HepG2 (cell line): ENCODE data around the gene MPV17L2. TPM values are rescaled to one million over a fixed set of nuclear protein-coding genes. Genes with fewer than 3 reads are reported as not detected.
A peak's percentile ranks its signal among the peaks of the same experiment; 100 is the strongest.

Experiments
- BCL6 ChIP-seq: IDR thresholded peaks from 2 replicates; pipeline ENCODE4 v1.6.1; 2016; ENCODE audit warnings: missing genetic modification reagents, missing compliant biosample characterization
- CBX5 ChIP-seq: sonication (generic); formaldehyde crosslinking; IDR thresholded peaks from 2 replicates; pipeline ENCODE4 v1.4.0; 2020; ENCODE audit warnings: missing genetic modification reagents, borderline replicate concordance
- ELF1 ChIP-seq: sonication (generic); formaldehyde crosslinking; IDR thresholded peaks from 2 replicates; pipeline ENCODE4 v1.4.0; 2020; ENCODE audit warnings: missing genetic modification reagents
- FOXK1 ChIP-seq: sonication (generic); formaldehyde crosslinking; IDR thresholded peaks from 2 replicates; pipeline ENCODE4 v1.4.0; 2020; ENCODE audit warnings: low read depth, missing genetic modification reagents, borderline replicate concordance
- HDAC6 ChIP-seq: fragments of 200-600 bp; sonication (generic); IDR thresholded peaks from 2 replicates; pipeline ENCODE4 v1.7.0; 2017; ENCODE audit warnings: mild to moderate bottlenecking, antibody characterized with exemption, low read length, low read depth
- HNRNPL ChIP-seq: fragments of 200-400 bp; formaldehyde crosslinking; IDR thresholded peaks from 2 replicates; pipeline ENCODE4 v1.6.1; 2017; ENCODE audit warnings: mild to moderate bottlenecking, low read depth, low read length
- HOXA5 ChIP-seq: sonication (generic); formaldehyde crosslinking; IDR thresholded peaks from 2 replicates; pipeline ENCODE4 v1.4.0; 2020; ENCODE audit warnings: missing genetic modification reagents
- KLF15 ChIP-seq: sonication (generic); formaldehyde crosslinking; IDR thresholded peaks from 2 replicates; pipeline ENCODE4 v1.8.1; 2023; ENCODE audit warnings: borderline replicate concordance, mild to moderate bottlenecking, inconsistent platforms, missing genetic modification reagents, mixed read lengths
- MTA1 ChIP-seq: sonication (generic); formaldehyde crosslinking; IDR thresholded peaks from 2 replicates; pipeline ENCODE4 v1.4.0; 2020; ENCODE audit warnings: missing genetic modification reagents, mild to moderate bottlenecking, borderline replicate concordance
- MTA3 ChIP-seq: sonication (generic); formaldehyde crosslinking; IDR thresholded peaks from 2 replicates; pipeline ENCODE4 v1.4.0; 2020; ENCODE audit warnings: missing genetic modification reagents
- NBN ChIP-seq: fragments of 450-650 bp; conservative IDR thresholded peaks from 2 replicates; pipeline ENCODE4 v1.6.1; 2017
- NFYB ChIP-seq: sonication (generic); formaldehyde crosslinking; IDR thresholded peaks from 2 replicates; pipeline ENCODE4 v1.4.0; 2020; ENCODE audit warnings: missing genetic modification reagents
- PAWR ChIP-seq: sonication (generic); formaldehyde crosslinking; IDR thresholded peaks from 2 replicates; pipeline ENCODE4 v1.4.0; 2020; ENCODE audit warnings: missing genetic modification reagents, mild to moderate bottlenecking, borderline replicate concordance
- RBM39 ChIP-seq: fragments of 200-400 bp; formaldehyde crosslinking; IDR thresholded peaks from one replicate; pipeline ENCODE4 v1.6.1; 2018; ENCODE audit warnings: antibody characterized with exemption, mild to moderate bottlenecking, low read depth, low read length; ENCODE audit not compliant: poor library complexity, severe bottlenecking
- SAP130 ChIP-seq: IDR thresholded peaks from 2 replicates; pipeline ENCODE4 v1.6.1; 2016; ENCODE audit warnings: low read depth
- SP5 ChIP-seq: IDR thresholded peaks from 2 replicates; pipeline ENCODE4 v1.6.1; 2016; ENCODE audit warnings: low read depth, borderline replicate concordance
- SRF ChIP-seq: IDR thresholded peaks from 2 replicates; pipeline ENCODE4 v1.6.1; 2011; ENCODE audit warnings: mild to moderate bottlenecking, low read depth, low read length, moderate library complexity
- TCF12 ChIP-seq, 2 experiments: fragments of 450-650 bp in 1 of 2; sonication (generic) in 1 of 2; formaldehyde crosslinking in 1 of 2; IDR thresholded peaks; 2 replicates each; pipeline versions ENCODE4 v1.6.1 to v1.8.0; 2017 to 2022; ENCODE audit warnings: antibody characterized with exemption in 1 of 2, mild to moderate bottlenecking in 1 of 2, missing genetic modification reagents in 1 of 2, moderate library complexity in 1 of 2
- TEAD2 ChIP-seq: sonication (generic); formaldehyde crosslinking; IDR thresholded peaks from 2 replicates; pipeline ENCODE4 v1.9.0; 2021; ENCODE audit warnings: missing genetic modification reagents
- XRCC5 ChIP-seq: fragments of 200-400 bp; formaldehyde crosslinking; optimal IDR thresholded peaks from 2 replicates; pipeline ENCODE3; 2017; ENCODE audit warnings: mild to moderate bottlenecking, low read length
- ZFY ChIP-seq: sonication (generic); formaldehyde crosslinking; IDR thresholded peaks from 2 replicates; pipeline ENCODE4 v1.4.0; 2020; ENCODE audit warnings: missing genetic modification reagents
- ZNF251 ChIP-seq: sonication (generic); formaldehyde crosslinking; IDR thresholded peaks from 2 replicates; pipeline ENCODE4 v1.9.0; 2021; ENCODE audit warnings: mild to moderate bottlenecking, missing genetic modification reagents
- ZNF33B ChIP-seq: sonication (generic); formaldehyde crosslinking; IDR thresholded peaks from 2 replicates; pipeline ENCODE4 v1.5.1; 2020; ENCODE audit warnings: mild to moderate bottlenecking, missing genetic modification reagents
- ZNF510 ChIP-seq: sonication (generic); formaldehyde crosslinking; IDR thresholded peaks from 2 replicates; pipeline ENCODE4 v1.4.0; 2020; ENCODE audit warnings: low read depth, mild to moderate bottlenecking, missing genetic modification reagents
- polyA plus RNA-seq, 8 experiments: library from polyadenylated mRNA; depleted of rRNA in 3 of 8; stranded (reverse) in 7 of 8; unstranded in 1 of 8; fragments of >200 nt; fragmentation: Illumina TruSeq in 4 of 8; extraction: Trizol in 4 of 8; gene quantifications; 2 replicates each; pipeline versions ENCODE4 v1.2.1 to v1.2.3, GENCODE V29; 2011 to 2016; ENCODE audit warnings: low read depth in 4 of 8, missing spikeins in 1 of 8, mixed read lengths in 1 of 8; ENCODE audit not compliant: insufficient read depth in 1 of 8
- total RNA-seq, 5 experiments: library from RNA; depleted of rRNA; stranded (reverse); fragments of >200 nt; fragmentation: Illumina TruSeq; extraction: Trizol; gene quantifications; 2 replicates each; pipeline ENCODE4 v1.2.3, GENCODE V29; 2016; ENCODE audit warnings: low read depth in 1 of 5
- TF ChIP-seq, protein P1 (sequence below), 2 experiments: fragments of 450-650 bp in 1 of 2; sonication (generic) in 1 of 2; formaldehyde crosslinking; IDR thresholded peaks; 2 replicates each; pipeline versions ENCODE4 v1.5.0 to v1.8.0; 2020 to 2022; ENCODE audit warnings: mild to moderate bottlenecking in 1 of 2, missing genetic modification reagents in 1 of 2
- TF ChIP-seq, protein P2 (sequence below): sonication (generic); formaldehyde crosslinking; IDR thresholded peaks from 2 replicates; pipeline ENCODE4 v1.4.0; 2020; ENCODE audit warnings: mild to moderate bottlenecking, missing genetic modification reagents
- TF ChIP-seq, protein P3 (sequence below): IDR thresholded peaks from 2 replicates; pipeline ENCODE4 v1.6.1; 2016; ENCODE audit warnings: low read depth, control low read depth
- TF ChIP-seq, protein P4 (sequence below): sonication (generic); formaldehyde crosslinking; IDR thresholded peaks from 2 replicates; pipeline ENCODE4 v1.4.0; 2020; ENCODE audit warnings: missing genetic modification reagents, borderline replicate concordance

MPV17L2 gene
- total and polyA plus RNA-seq, 2 of the 13 experiments (the other 11 are each of a cell fraction or from before 2014, with no cell fraction given) = 13.6 to 16.7 TPM

DNA sequence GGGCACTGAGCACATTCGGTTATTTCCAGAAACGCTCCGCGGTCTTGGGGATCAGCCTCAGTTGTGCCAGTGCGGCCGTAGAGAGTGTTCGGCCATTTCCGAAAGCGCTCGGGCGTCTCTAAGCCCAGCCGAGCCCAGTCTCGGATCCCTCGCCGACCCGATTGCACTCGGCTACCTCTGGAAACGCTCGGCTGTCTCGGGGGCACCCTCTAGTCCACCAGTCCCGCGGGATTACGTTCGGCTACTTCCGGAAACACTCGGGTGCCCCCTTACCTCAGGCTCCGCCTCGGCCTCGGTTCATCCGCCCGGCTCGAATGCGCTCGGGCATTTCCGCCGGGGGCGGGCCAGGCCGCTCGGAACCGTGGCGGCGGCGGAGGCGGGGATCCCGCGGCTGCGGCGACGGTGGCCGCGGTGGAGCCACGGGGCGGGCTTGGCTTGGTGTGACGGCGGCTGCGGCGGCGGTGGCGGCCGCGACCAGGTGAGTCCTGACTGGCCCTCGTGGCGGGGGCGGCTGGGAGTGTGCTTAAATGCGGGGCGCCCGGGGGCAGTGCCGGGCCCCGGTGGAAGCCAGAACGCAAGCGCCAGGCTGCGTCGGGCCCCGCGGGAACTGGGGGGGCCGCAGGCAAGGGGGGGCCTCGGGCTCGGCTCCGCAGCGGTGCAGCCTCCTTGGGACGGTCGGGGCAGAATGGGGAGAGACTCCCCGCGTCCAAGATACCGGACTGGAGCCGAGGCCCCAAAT lies 40.0 kb upstream of the MPV17L2 start, which contains the start of gene PIK3R2 (continued):
- no peak for TF ChIP-seq ZNF251 (CRISPR knock-in tag)
- no peak for TF ChIP-seq BCL6 (CRISPR knock-in tag)
- TF ChIP-seq, protein P1, sequence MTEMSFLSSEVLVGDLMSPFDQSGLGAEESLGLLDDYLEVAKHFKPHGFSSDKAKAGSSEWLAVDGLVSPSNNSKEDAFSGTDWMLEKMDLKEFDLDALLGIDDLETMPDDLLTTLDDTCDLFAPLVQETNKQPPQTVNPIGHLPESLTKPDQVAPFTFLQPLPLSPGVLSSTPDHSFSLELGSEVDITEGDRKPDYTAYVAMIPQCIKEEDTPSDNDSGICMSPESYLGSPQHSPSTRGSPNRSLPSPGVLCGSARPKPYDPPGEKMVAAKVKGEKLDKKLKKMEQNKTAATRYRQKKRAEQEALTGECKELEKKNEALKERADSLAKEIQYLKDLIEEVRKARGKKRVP (CRISPR knock-in tag; IDR thresholded peaks at IDR 0.05) = no peak
- no peak for TF ChIP-seq FOXK1 (CRISPR knock-in tag)
- no peak; the same call in none of the 2 replicates for TF ChIP-seq ELF1 (CRISPR knock-in tag)
- TF ChIP-seq HDAC6 = no peak
- TF ChIP-seq ZNF510 (CRISPR knock-in tag) = no peak
- TF ChIP-seq RBM39 = no peak
- TF ChIP-seq ZFY = peak; percentile 69
- TF ChIP-seq, protein P2, sequence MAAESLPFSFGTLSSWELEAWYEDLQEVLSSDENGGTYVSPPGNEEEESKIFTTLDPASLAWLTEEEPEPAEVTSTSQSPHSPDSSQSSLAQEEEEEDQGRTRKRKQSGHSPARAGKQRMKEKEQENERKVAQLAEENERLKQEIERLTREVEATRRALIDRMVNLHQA = no peak
- no peak for TF ChIP-seq CBX5 (CRISPR knock-in tag)
- 0 out of 2 replicates have a peak, but pooled peaks have one; percentile 29 for TF ChIP-seq KLF15 (CRISPR knock-in tag)
- no peak for TF ChIP-seq NBN
- TF ChIP-seq ZNF33B = no peak
- TF ChIP-seq, protein P3, sequence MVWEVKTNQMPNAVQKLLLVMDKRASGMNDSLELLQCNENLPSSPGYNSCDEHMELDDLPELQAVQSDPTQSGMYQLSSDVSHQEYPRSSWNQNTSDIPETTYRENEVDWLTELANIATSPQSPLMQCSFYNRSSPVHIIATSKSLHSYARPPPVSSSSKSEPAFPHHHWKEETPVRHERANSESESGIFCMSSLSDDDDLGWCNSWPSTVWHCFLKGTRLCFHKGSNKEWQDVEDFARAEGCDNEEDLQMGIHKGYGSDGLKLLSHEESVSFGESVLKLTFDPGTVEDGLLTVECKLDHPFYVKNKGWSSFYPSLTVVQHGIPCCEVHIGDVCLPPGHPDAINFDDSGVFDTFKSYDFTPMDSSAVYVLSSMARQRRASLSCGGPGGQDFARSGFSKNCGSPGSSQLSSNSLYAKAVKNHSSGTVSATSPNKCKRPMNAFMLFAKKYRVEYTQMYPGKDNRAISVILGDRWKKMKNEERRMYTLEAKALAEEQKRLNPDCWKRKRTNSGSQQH (CRISPR knock-in tag) = no peak
- no peak for TF ChIP-seq PAWR (CRISPR knock-in tag)
- TF ChIP-seq MTA3 (CRISPR knock-in tag) = no peak
- no peak for TF ChIP-seq NFYB (CRISPR knock-in tag)
- no peak for TF ChIP-seq XRCC5
- TF ChIP-seq SRF = no peak
- no peak for TF ChIP-seq MTA1 (CRISPR knock-in tag)
- TF ChIP-seq, protein P4, sequence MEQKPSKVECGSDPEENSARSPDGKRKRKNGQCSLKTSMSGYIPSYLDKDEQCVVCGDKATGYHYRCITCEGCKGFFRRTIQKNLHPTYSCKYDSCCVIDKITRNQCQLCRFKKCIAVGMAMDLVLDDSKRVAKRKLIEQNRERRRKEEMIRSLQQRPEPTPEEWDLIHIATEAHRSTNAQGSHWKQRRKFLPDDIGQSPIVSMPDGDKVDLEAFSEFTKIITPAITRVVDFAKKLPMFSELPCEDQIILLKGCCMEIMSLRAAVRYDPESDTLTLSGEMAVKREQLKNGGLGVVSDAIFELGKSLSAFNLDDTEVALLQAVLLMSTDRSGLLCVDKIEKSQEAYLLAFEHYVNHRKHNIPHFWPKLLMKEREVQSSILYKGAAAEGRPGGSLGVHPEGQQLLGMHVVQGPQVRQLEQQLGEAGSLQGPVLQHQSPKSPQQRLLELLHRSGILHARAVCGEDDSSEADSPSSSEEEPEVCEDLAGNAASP (CRISPR knock-in tag) = no peak
- no peak for TF ChIP-seq HOXA5 (CRISPR knock-in tag)
- TF ChIP-seq TCF12 (IDR thresholded peaks at IDR 0.05) = no peak
- TF ChIP-seq TCF12 (CRISPR knock-in tag; IDR thresholded peaks at IDR 0.05) = no peak
- peak; percentile 70 for TF ChIP-seq SAP130 (CRISPR knock-in tag)
- TF ChIP-seq HNRNPL = no peak
- TF ChIP-seq TEAD2 (CRISPR knock-in tag) = no peak
- TF ChIP-seq SP5 (CRISPR knock-in tag) = peak; percentile 51
